CD14-positive monocyte (primary cell): ENCODE data around the gene COL15A1. TPM values are rescaled to one million over a fixed set of nuclear protein-coding genes. Genes with fewer than 3 reads are reported as not detected.

Experiments
- DNase-seq, 3 donors: peaks; one replicate each; pipeline ENCODE4 v3.0.0-alpha.2; 2011 to 2022
- H2AFZ ChIP-seq: 2 replicates; pipeline ENCODE4 v1.6.0; 2012; ENCODE audit warnings: mild to moderate bottlenecking, low read depth, low read length, inconsistent platforms; ENCODE audit not compliant: insufficient read depth, poor library complexity, severe bottlenecking
- H3K27ac ChIP-seq, 2 donors: 1 replicate in 1 of 2; 2 replicates in 1 of 2; pipeline ENCODE4 v1.5.1; 2012 to 2013; ENCODE audit warnings: low read length in 2 of 2, control low read depth in 1 of 2, inconsistent platforms in 1 of 2, low read depth in 1 of 2, mild to moderate bottlenecking in 1 of 2
- H3K27me3 ChIP-seq, 2 donors: one replicate each; pipeline versions ENCODE4 v1.6.0 to v1.6.1; 2011 to 2013; ENCODE audit warnings: low read length in 2 of 2; ENCODE audit not compliant: control insufficient read depth in 2 of 2, insufficient read depth in 2 of 2
- H3K36me3 ChIP-seq, 2 donors: replicated peaks in 1 of 2; 1 replicate in 1 of 2; 2 replicates in 1 of 2; pipeline versions ENCODE4 v1.5.1 to v1.6.1; 2012 to 2013; ENCODE audit warnings: low read length in 2 of 2, control low read depth in 1 of 2, inconsistent platforms in 1 of 2, mild to moderate bottlenecking in 1 of 2; ENCODE audit not compliant: insufficient read depth in 2 of 2, control insufficient read depth in 1 of 2
- H3K4me1 ChIP-seq, 2 donors: 1 replicate in 1 of 2; 2 replicates in 1 of 2; pipeline versions ENCODE4 v1.5.1 to v1.6.1; 2012 to 2013; ENCODE audit warnings: low read length in 2 of 2, control low read depth in 1 of 2, inconsistent platforms in 1 of 2, mild to moderate bottlenecking in 1 of 2, moderate library complexity in 1 of 2; ENCODE audit not compliant: insufficient read depth in 2 of 2, control insufficient read depth in 1 of 2
- H3K4me2 ChIP-seq: replicated peaks from 2 replicates; pipeline ENCODE3; 2012; ENCODE audit warnings: low read length, moderate library complexity, mild to moderate bottlenecking; ENCODE audit not compliant: poor library complexity, severe bottlenecking; ENCODE audit errors: extremely low read depth
- H3K4me3 ChIP-seq, 3 experiments: fragments of 200-600 bp in 1 of 3; sonication (generic) in 1 of 3; replicated peaks in 1 of 3; 1 replicate in 2 of 3; 2 replicates in 1 of 3; pipeline ENCODE4 v1.5.1; 2011 to 2013; ENCODE audit warnings: low read length in 3 of 3, mild to moderate bottlenecking in 3 of 3, control low read depth in 2 of 3, low read depth in 2 of 3, inconsistent platforms in 1 of 3, moderate library complexity in 1 of 3
- H3K79me2 ChIP-seq: 2 replicates; pipeline ENCODE4 v1.6.0; 2012; ENCODE audit warnings: mild to moderate bottlenecking, control low read depth, inconsistent platforms, low read length, moderate library complexity; ENCODE audit not compliant: insufficient read depth
- H3K9ac ChIP-seq: 2 replicates; pipeline ENCODE4 v1.6.0; 2017; ENCODE audit warnings: low read length, mild to moderate bottlenecking; ENCODE audit not compliant: insufficient read depth, poor library complexity, severe bottlenecking
- H3K9me3 ChIP-seq, 2 donors: replicated peaks in 1 of 2; 1 replicate in 1 of 2; 2 replicates in 1 of 2; pipeline versions ENCODE4 v1.5.1 to v1.6.1; 2012 to 2013; ENCODE audit warnings: low read length in 2 of 2, control low read depth in 1 of 2; ENCODE audit not compliant: control insufficient read depth in 1 of 2, insufficient read depth in 1 of 2
- H4K20me1 ChIP-seq: 2 replicates; pipeline ENCODE4 v1.6.0; 2012; ENCODE audit warnings: mild to moderate bottlenecking, low read length, control low read depth, moderate library complexity; ENCODE audit not compliant: insufficient read depth
- H3K27ac Mint-ChIP-seq, 7 donors: one replicate each; pipeline ENCODE4 v1.8.0; 2020; ENCODE audit warnings: mild to moderate bottlenecking in 7 of 7, mixed read lengths in 7 of 7, moderate library complexity in 6 of 7, inconsistent platforms in 2 of 7
- H3K27me3 Mint-ChIP-seq, 3 donors: one replicate each; pipeline ENCODE4 v1.8.0; 2021 to 2022; ENCODE audit warnings: low read depth in 3 of 3, mild to moderate bottlenecking in 3 of 3, mixed read lengths in 3 of 3, moderate library complexity in 3 of 3, inconsistent platforms in 1 of 3
- H3K36me3 Mint-ChIP-seq, 2 donors: one replicate each; pipeline ENCODE4 v1.8.0; 2020; ENCODE audit warnings: mixed read lengths in 2 of 2, inconsistent platforms in 1 of 2, mild to moderate bottlenecking in 1 of 2
- H3K4me1 Mint-ChIP-seq: one replicate; pipeline ENCODE4 v1.8.0; 2020; ENCODE audit warnings: mild to moderate bottlenecking, mixed read lengths
- H3K4me3 Mint-ChIP-seq, 2 donors: one replicate each; pipeline ENCODE4 v1.8.0; 2020; ENCODE audit warnings: mild to moderate bottlenecking in 2 of 2, mixed read lengths in 2 of 2, moderate library complexity in 1 of 2
- H3K9me3 Mint-ChIP-seq, 7 donors: one replicate each; pipeline ENCODE4 v1.8.0; 2020 to 2022; ENCODE audit warnings: mixed read lengths in 7 of 7, mild to moderate bottlenecking in 6 of 7, moderate library complexity in 6 of 7, inconsistent platforms in 2 of 7
- WGBS: methylation state at CpG from one replicate; pipeline ENCODE4 v1.1.5; 2013; ENCODE audit warnings: missing lambda C conversion rate; ENCODE audit not compliant: insufficient coverage; 5-methylcytosine and 5-hydroxymethylcytosine counted together
- intact Hi-C, 2 donors: fragments of 100-400 bp; cut with micrococcal nuclease; formaldehyde crosslinking; loops; one replicate each; pipeline versions ENCODE4 v1.15.0 to v1.15.1; 2023
- polyA plus RNA-seq, 3 donors: library from polyadenylated mRNA; depleted of rRNA in 1 of 3; unstranded in 2 of 3; stranded (reverse) in 1 of 3; fragments of 300-500 nt in 2 of 3; fragments of >200 nt in 1 of 3; fragmentation: Illumina TruSeq in 2 of 3; gene quantifications; 1 replicate in 2 of 3; 2 replicates in 1 of 3; pipeline ENCODE4 v1.2.3, GENCODE V29; 2012 to 2021
- TF ChIP-seq, protein P1 (sequence below): fragments of 200-600 bp; IDR thresholded peaks from one replicate; pipeline ENCODE4 v1.8.0; 2022; ENCODE audit warnings: antibody characterized with exemption, mild to moderate bottlenecking

COL15A1 gene
- polyA plus RNA-seq, 3 donors = 0.03 to 0.14 (median 0.11) TPM

DNA sequence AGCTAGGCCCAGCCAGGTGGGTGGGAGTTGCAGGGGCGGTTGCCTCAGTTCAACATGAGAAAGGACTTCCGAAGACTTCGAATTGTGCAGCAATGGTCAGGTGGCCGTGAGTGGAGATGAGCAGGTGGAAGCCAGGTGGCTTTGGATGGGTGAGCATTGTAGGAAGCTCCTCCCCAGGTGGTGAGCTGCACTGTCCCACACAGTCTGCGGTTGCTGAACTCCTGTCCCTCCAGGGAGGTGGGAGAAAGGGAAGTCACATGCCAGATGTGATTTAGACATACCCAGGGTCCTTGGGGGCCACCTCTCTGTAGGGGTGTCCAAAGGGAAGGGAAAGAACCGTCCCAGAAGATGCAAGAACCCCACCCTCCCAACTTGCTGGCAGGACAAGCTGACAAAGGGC, 30.4 kb downstream of the COL15A1 start:
- peaks cover 9% of the 10 kb centered on the region for H3K4me1 Mint-ChIP-seq
- no peak for DNase-seq
- no peaks in the 10 kb centered on the region for H3K9me3 ChIP-seq
- no peaks in the 10 kb centered on the region for H4K20me1 ChIP-seq
- no peak overlapping the region for H3K4me3 ChIP-seq
- TF ChIP-seq, protein P1, sequence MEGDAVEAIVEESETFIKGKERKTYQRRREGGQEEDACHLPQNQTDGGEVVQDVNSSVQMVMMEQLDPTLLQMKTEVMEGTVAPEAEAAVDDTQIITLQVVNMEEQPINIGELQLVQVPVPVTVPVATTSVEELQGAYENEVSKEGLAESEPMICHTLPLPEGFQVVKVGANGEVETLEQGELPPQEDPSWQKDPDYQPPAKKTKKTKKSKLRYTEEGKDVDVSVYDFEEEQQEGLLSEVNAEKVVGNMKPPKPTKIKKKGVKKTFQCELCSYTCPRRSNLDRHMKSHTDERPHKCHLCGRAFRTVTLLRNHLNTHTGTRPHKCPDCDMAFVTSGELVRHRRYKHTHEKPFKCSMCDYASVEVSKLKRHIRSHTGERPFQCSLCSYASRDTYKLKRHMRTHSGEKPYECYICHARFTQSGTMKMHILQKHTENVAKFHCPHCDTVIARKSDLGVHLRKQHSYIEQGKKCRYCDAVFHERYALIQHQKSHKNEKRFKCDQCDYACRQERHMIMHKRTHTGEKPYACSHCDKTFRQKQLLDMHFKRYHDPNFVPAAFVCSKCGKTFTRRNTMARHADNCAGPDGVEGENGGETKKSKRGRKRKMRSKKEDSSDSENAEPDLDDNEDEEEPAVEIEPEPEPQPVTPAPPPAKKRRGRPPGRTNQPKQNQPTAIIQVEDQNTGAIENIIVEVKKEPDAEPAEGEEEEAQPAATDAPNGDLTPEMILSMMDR = no peak
- no peak overlapping the region for H3K27ac ChIP-seq
- H3K36me3 ChIP-seq = no peaks in the 10 kb centered on the region
- 94% methylated on average over 4 of the region's 6 CpGs for WGBS
- H3K9ac ChIP-seq = no peak overlapping the region
- H3K4me2 ChIP-seq = no peak overlapping the region
- no peak overlapping the region for H3K4me3 Mint-ChIP-seq
- peak overlapping the region in 1 of 7 donors; percentile 22 for H3K27ac Mint-ChIP-seq
- H3K27me3 ChIP-seq = peaks cover 5 to 16% of the 10 kb centered on the region in 2 donors
- H2AFZ ChIP-seq = no peak overlapping the region
- no peaks in the 10 kb centered on the region for H3K79me2 ChIP-seq
- peaks cover 4 to 6% of the 10 kb centered on the region in 2 donors for H3K4me1 ChIP-seq
- intact Hi-C loops = loop anchor here (2.0 to 10.0 kb wide), 3 partner anchors 25 to 168 kb away; no protein-coding TSS in a partner anchor
- peaks cover 17 to 39% (median 30%) of the 10 kb centered on the region in 3 donors for H3K27me3 Mint-ChIP-seq
- H3K36me3 Mint-ChIP-seq = no peaks in the 10 kb centered on the region
- peaks cover 0 to 1% (median 0%) of the 10 kb centered on the region in 7 donors for H3K9me3 Mint-ChIP-seq

DNA sequence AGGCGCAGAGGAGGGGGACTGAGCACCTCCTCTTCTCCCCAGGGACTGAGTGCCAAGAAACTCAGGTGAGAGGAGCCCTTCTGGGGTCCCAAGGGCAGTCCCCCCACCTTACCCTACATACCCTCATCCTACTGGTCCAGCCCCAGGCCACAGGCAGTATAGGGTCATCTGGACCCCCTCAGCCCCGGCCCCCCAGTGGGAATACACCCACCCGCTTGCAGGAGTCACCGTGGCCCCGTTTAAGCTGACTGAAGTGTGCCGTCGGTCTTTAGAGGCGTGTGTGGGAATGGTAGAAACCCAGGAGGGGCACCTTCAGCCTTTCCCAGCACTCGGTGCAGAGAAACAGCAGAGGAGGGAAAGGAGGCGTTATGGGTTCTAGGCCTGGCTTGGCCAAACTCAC, 30.8 kb downstream of the COL15A1 start:
- peaks cover 0 to 1% (median 0%) of the 10 kb centered on the region in 7 donors for H3K9me3 Mint-ChIP-seq
- no peak overlapping the region for H3K27ac ChIP-seq
- no peak overlapping the region for H2AFZ ChIP-seq
- no peaks in the 10 kb centered on the region for H3K36me3 Mint-ChIP-seq
- no peaks in the 10 kb centered on the region for H3K79me2 ChIP-seq
- H3K4me1 Mint-ChIP-seq = peaks cover 9% of the 10 kb centered on the region
- H3K9me3 ChIP-seq = no peaks in the 10 kb centered on the region
- peaks cover 5 to 16% of the 10 kb centered on the region in 2 donors for H3K27me3 ChIP-seq
- WGBS = 81% methylated on average over 6 of the region's 10 CpGs
- H3K36me3 ChIP-seq = no peaks in the 10 kb centered on the region
- H3K4me3 ChIP-seq = no peak overlapping the region
- H3K4me3 Mint-ChIP-seq = no peak overlapping the region
- no peak for DNase-seq
- no peaks in the 10 kb centered on the region for H4K20me1 ChIP-seq
- TF ChIP-seq, protein P1 = no peak
- no peak overlapping the region for H3K4me2 ChIP-seq
- no peak overlapping the region for H3K9ac ChIP-seq
- no peak overlapping the region for H3K27ac Mint-ChIP-seq
- H3K27me3 Mint-ChIP-seq = peaks cover 17 to 39% (median 30%) of the 10 kb centered on the region in 3 donors
- peaks cover 4 to 6% of the 10 kb centered on the region in 2 donors for H3K4me1 ChIP-seq
- intact Hi-C loops = loop anchor here (2.0 to 10.0 kb wide), 3 partner anchors 24 to 168 kb away; no protein-coding TSS in a partner anchor
